ENCODE results near the gene CHMP3. TPM values are rescaled to one million over a fixed set of nuclear protein-coding genes. Genes with fewer than 3 reads are reported as not detected.
"Not testable (repeated sequence)": the region's sequence is repeated elsewhere in the genome, so short reads cannot be mapped to it uniquely, and the experiment has no call there.

Gene CHMP3
- total RNA-seq, 2 donors from 2014 or later = 41.9 to 45.1 TPM

DNA sequence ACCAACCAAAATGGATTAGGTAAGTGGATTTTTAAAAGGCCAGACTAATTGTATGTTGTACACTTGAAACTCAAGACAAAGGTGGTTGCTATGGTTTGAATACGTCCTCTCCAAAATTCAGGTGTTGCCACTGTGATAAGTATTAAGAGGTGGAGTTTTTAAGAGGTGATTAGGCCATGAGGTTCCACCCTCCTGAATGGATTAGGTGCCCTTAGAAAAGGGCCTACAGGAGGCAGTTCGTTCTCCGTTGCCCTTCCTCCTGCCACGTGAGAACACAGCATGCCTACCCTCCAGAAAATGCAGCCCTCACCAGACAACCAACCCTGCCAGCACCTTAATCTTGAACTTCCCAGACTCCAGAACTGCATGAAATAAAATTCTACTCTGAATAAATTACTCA, 51.2 kb downstream of the CHMP3 start:
- ATAC-seq (no peak), DNase-seq (ENCODE audit: low spot score) (no peak)
- Mint-ChIP-seq H3K27me3 (no peaks in the 10 kb centered on the region), H3K4me1 (ENCODE audit: low read depth in 2 of 2) (peaks cover 12 to 16% of the 10 kb centered on the region in 2 donors), H3K4me3 (no peak overlapping the region), H3K27ac (no peak overlapping the region), H3K36me3 (peaks cover 13% of the 10 kb centered on the region), H3K9me3 (no peaks in the 10 kb centered on the region)

DNA sequence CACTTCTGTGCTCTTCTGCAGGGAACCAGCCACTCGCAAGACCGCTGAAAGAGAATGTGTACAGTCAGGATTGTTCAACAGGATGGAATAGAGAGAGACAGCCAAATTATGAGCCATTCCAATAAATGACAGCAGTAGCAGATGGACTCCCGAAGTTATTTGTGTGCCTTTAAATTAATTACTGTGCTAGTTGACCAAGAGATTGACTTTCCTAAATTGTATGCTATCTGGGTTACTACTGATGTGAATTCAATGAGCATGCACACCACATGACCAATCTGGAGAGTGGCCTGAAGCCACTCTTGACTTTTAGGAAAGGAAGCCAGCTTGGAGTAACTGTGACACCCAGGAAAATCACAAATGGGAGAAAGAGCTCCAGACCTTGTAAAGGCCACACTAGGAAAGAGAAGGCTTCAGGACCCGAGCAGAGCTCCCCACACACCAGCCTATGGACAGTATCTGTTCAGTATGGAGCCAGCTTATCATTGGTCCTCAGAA, 52.8 kb downstream of the CHMP3 start:
- ATAC-seq = no peak
- H3K27ac Mint-ChIP-seq = no peak overlapping the region
- peaks cover 12 to 16% of the 10 kb centered on the region in 2 donors for H3K4me1 Mint-ChIP-seq (ENCODE audit: low read depth in 2 of 2)
- H3K36me3 Mint-ChIP-seq = peaks cover 13% of the 10 kb centered on the region
- DNase-seq (ENCODE audit: low spot score) = no peak
- H3K9me3 Mint-ChIP-seq = no peaks in the 10 kb centered on the region
- H3K4me3 Mint-ChIP-seq = no peak overlapping the region
- H3K27me3 Mint-ChIP-seq = no peaks in the 10 kb centered on the region

- H3K4me3 Mint-ChIP-seq = no peak overlapping the region
- H3K27ac Mint-ChIP-seq = no peak overlapping the region
- H3K36me3 Mint-ChIP-seq = peaks cover 25% of the 10 kb centered on the region
- peaks cover 12 to 16% of the 10 kb centered on the region in 2 donors for H3K4me1 Mint-ChIP-seq (ENCODE audit: low read depth in 2 of 2)
- no peaks in the 10 kb centered on the region for H3K9me3 Mint-ChIP-seq
- DNase-seq (ENCODE audit: low spot score) (no peak), ATAC-seq (no peak)
- no peaks in the 10 kb centered on the region for H3K27me3 Mint-ChIP-seq
Observed at GRCh38 chr2:86507600-86507999, 55.6 kb downstream of the CHMP3 start.

DNA sequence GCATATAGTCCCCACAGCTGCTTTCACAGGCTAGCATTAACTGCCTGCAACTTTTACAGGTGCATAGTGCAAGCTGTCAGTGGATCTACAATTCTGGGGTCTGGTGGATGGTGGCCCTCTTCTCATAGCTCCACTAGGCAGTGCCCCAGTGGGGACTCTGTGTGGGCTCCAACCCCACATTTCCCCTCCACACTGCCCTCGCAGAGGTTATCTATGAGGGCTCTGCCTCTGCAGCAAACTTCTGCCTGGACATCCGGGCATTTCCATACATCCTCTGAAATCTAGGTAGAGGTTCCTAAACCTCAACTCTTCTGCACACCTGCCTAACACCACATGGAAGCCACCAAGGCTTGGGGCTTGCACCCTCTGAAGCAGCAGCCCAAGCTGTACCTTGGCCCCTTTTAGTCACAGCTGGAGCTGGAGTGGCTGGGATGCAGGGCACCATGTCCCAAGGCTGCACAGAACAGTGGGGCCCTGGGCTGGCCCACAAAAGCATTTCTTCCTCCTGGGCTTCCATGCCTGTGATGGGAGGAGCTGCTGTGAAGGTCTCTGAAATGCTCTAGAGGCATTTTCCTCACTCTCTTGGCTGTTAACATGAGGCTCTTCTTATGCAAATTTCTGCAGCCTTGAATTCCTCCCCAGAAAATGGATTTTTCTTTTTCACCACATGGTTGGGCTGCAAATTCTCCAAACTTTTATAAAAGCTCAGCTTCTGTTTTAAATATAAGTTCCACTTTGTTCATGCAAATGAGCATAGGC, 62.7 kb downstream of the CHMP3 start:
- H3K36me3 Mint-ChIP-seq = peaks cover 66% of the 10 kb centered on the region
- no peak overlapping the region for H3K27ac Mint-ChIP-seq
- peaks cover 3% of the 10 kb centered on the region for H3K9me3 Mint-ChIP-seq
- H3K27me3 Mint-ChIP-seq = no peaks in the 10 kb centered on the region
- H3K4me3 Mint-ChIP-seq = no peak overlapping the region
- no peak for DNase-seq (ENCODE audit: low spot score)
- H3K4me1 Mint-ChIP-seq (ENCODE audit: low read depth in 2 of 2) = peaks cover 14 to 20% of the 10 kb centered on the region in 2 donors
- no peak for ATAC-seq

GRCh38 chr2:86499326-86499725, 63.9 kb downstream of the CHMP3 start:
- DNase-seq (ENCODE audit: low spot score) (no peak), ATAC-seq (no peak)
- Mint-ChIP-seq H3K9me3 (peaks cover 3% of the 10 kb centered on the region), H3K27ac (no peak overlapping the region), H3K27me3 (no peaks in the 10 kb centered on the region), H3K4me1 (ENCODE audit: low read depth in 2 of 2) (peaks cover 21 to 27% of the 10 kb centered on the region in 2 donors), H3K36me3 (peaks cover 75% of the 10 kb centered on the region), H3K4me3 (no peak overlapping the region)

DNA sequence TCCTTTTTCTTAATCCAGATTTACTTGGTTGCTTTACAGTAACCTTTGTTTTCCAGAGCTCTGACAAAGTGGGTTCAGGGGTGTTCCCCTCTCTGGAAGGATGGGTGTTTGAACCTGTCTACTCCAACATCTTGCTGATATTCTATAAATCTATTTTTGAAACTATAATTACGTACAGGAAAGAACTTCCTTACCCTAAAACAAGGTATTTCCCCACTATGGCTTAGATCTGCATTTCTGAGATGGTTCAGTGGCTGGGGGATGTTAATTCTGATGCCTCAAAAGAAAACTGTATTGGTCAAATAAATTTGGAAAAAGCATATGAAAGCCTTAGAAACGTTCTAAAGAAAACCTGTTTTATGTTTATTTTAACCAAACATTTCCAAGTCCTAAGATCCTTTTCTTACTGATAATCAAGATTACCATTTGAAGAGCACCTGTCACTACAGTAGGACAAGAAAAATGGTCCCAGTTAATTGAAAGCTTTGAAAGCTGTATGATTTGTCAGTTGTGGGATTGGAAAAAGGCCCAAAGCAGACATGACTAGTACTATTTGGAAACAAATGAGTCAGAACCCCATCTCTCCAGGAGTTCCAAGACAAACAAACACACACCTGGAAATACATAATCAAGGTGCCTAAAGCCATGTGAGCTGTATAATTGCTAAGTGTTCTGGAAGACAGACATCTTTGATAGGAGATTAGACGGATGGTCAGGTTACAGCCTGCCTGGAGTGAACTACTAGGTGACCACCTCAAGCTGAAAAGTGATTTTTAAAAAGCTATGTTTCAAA, 64.6 kb downstream of the CHMP3 start:
- Mint-ChIP-seq H3K9me3 (peaks cover 3% of the 10 kb centered on the region), H3K27ac (no peak overlapping the region), H3K4me1 (ENCODE audit: low read depth in 2 of 2) (peaks cover 24 to 30% of the 10 kb centered on the region in 2 donors), H3K36me3 (peaks cover 75% of the 10 kb centered on the region), H3K4me3 (no peak overlapping the region), H3K27me3 (no peaks in the 10 kb centered on the region)
- ATAC-seq = no peak
- no peak for DNase-seq (ENCODE audit: low spot score)

- not testable (repeated sequence) for DNase-seq (ENCODE audit: low spot score); H3K4me3 Mint-ChIP-seq; H3K27me3 Mint-ChIP-seq; ATAC-seq; H3K9me3 Mint-ChIP-seq
- H3K27ac Mint-ChIP-seq = peak overlapping the region; percentile 25 to 26
- H3K4me1 Mint-ChIP-seq (ENCODE audit: low read depth in 2 of 2) = peaks cover 18 to 30% of the 10 kb centered on the region in 2 donors
- peaks cover 68% of the 10 kb centered on the region for H3K36me3 Mint-ChIP-seq
Observed at GRCh38 chr2:86496391-86496790, 66.9 kb downstream of the CHMP3 start.

DNA sequence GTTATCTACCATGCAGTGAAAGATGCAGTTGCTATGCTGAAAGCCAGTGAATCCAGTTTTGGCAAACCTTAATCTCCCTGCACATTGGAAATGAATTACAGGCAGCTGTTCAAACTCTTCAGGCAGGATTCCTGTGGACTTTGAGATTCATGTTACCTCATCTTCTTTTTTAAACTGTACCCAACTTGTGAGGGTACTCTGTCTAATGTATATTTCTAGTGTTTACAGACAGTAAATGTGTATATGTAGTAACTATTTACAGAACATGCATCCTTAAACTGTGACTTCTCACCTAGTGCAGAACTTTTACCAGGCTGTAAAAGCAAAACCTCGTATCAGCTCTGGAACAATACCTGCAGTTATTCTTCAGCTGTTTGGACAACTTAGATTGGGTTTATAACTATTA, 71.2 kb downstream of the CHMP3 start:
- Mint-ChIP-seq H3K4me1 (ENCODE audit: low read depth in 2 of 2) (peaks cover 21 to 24% of the 10 kb centered on the region in 2 donors), H3K36me3 (peaks cover 58% of the 10 kb centered on the region), H3K4me3 (no peak overlapping the region), H3K27me3 (no peaks in the 10 kb centered on the region), H3K9me3 (no peaks in the 10 kb centered on the region), H3K27ac (no peak overlapping the region)
- no peak for DNase-seq (ENCODE audit: low spot score)
- ATAC-seq = no peak

DNA sequence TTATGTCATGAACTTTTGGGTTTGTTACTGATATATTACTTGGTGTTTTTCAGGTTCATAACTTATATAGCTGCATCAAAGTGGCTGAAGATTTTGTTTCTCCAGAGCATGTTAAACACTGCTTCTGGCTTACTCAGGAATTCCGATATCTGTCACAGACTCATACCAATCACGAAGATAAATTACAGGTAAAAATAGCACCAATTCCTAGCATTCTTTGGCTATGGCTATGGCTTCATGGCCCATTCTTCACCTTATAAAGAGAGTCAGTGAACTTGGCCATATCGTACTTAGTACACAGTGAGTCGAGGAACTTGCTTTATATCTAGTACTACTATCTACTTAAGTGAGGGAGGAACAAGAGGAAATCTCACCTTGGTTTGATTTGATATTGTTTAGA, 72.2 kb downstream of the CHMP3 start:
- Mint-ChIP-seq H3K36me3 (peaks cover 58% of the 10 kb centered on the region), H3K27ac (no peak overlapping the region), H3K27me3 (no peaks in the 10 kb centered on the region), H3K4me1 (ENCODE audit: low read depth in 2 of 2) (peaks cover 22 to 29% of the 10 kb centered on the region in 2 donors), H3K4me3 (no peak overlapping the region), H3K9me3 (no peaks in the 10 kb centered on the region)
- ATAC-seq (no peak), DNase-seq (ENCODE audit: low spot score) (no peak)

DNA sequence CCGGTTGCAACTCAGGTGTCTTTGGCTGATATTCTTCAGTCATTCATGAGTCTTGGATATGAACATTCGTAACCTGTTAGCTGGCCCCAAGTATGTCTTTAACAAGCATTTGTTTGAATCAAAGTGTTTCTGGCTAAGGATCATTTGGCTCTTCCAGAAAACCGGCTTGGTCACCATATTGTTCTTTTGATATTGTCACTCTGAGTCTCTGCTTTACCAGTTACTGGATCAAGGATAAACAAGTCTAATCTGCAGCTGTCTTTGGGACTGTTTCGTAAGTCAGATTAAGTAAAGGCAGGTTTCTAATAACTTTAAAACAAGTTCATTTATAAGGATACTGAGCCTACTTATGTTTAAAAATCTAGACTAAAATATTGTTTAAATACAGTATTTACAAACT, 73.0 kb downstream of the CHMP3 start:
- H3K9me3 Mint-ChIP-seq = no peaks in the 10 kb centered on the region
- H3K4me1 Mint-ChIP-seq (ENCODE audit: low read depth in 2 of 2) = peaks cover 26 to 30% of the 10 kb centered on the region in 2 donors
- H3K4me3 Mint-ChIP-seq = no peak overlapping the region
- H3K27ac Mint-ChIP-seq = no peak overlapping the region
- no peaks in the 10 kb centered on the region for H3K27me3 Mint-ChIP-seq
- ATAC-seq (no peak), DNase-seq (ENCODE audit: low spot score) (no peak)
- H3K36me3 Mint-ChIP-seq = peaks cover 59% of the 10 kb centered on the region

- DNase-seq (ENCODE audit: low spot score) (no peak), ATAC-seq (no peak)
- Mint-ChIP-seq H3K27me3 (no peaks in the 10 kb centered on the region), H3K9me3 (no peaks in the 10 kb centered on the region), H3K4me1 (ENCODE audit: low read depth in 2 of 2) (peaks cover 24 to 29% of the 10 kb centered on the region in 2 donors), H3K27ac (peak overlapping the region in 1 of 2 donors; percentile 35), H3K36me3 (peaks cover 61% of the 10 kb centered on the region), H3K4me3 (no peak overlapping the region)
Observed at GRCh38 chr2:86489542-86489941, 73.7 kb downstream of the CHMP3 start.

DNA sequence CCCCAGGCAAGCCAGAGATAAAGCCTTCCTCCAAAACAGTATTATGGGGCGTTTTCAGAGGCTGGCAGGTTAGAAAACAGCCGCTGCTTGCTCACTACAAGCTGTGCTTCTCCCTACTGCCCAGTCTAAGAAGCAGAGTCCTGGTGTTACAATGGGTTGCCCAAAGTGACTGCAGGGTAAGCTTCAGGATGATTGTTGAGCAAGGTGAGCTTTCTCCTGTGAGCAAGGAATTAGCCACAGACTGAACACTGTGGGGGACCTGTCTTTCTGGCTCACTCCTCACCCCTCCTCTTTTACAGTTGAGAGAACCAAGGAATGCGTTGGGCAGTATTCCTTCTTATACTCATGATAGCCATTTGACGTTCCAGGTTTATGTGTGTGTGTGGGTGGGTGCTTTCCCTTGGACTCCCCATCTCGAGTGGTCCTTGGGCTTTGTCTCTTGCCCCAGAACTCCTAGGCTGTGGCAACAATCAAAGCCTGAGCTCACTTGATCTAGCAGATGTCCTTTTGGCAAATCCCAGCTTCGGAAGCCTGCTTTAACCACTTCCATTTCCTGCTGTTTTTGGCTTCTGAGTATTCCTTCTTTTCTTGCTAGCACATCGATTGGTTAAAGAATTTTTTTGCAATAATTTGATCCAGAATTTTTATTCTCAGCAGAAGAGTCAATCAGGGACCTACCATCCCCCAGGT, 74.5 kb downstream of the CHMP3 start:
- H3K36me3 Mint-ChIP-seq = peaks cover 65% of the 10 kb centered on the region
- peak overlapping the region; percentile 34 to 35 for H3K27ac Mint-ChIP-seq
- H3K4me3 Mint-ChIP-seq = no peak overlapping the region
- no peaks in the 10 kb centered on the region for H3K9me3 Mint-ChIP-seq
- peaks cover 20 to 24% of the 10 kb centered on the region in 2 donors for H3K4me1 Mint-ChIP-seq (ENCODE audit: low read depth in 2 of 2)
- no peaks in the 10 kb centered on the region for H3K27me3 Mint-ChIP-seq
- DNase-seq (ENCODE audit: low spot score) = no peak
- ATAC-seq = no peak

GRCh38 chr2:86487062-86487461, 76.2 kb downstream of the CHMP3 start:
- Mint-ChIP-seq H3K4me1 (ENCODE audit: low read depth in 2 of 2) (peaks cover 21 to 25% of the 10 kb centered on the region in 2 donors), H3K4me3 (no peak overlapping the region), H3K9me3 (no peaks in the 10 kb centered on the region), H3K36me3 (peaks cover 70% of the 10 kb centered on the region), H3K27me3 (no peaks in the 10 kb centered on the region), H3K27ac (peak overlapping the region in 1 of 2 donors; percentile 83)
- ATAC-seq = no peak
- DNase-seq (ENCODE audit: low spot score) = no peak

Measured in natural killer cell treated with Interleukin-12 subunit alpha and Interleukin-12 subunit beta and Interleukin-15 and Interleukin-18, amount 100 ng/mL, for 72 hours (primary cell).